Measurements from ENCODE around the gene NCLN. TPM values are rescaled to one million over a fixed set of nuclear protein-coding genes. Genes with fewer than 3 reads are reported as not detected.

Gene NCLN
- total RNA-seq, 1 donor from 2014 or later: 12.2 TPM

GRCh38 chr19:3224346-3225168, 38.8 kb downstream of the NCLN start, which contains the start of gene CELF5:
Gene CELF5 (plus strand): TSS chr19:3224661. CDS start chr19:3224740, 79 bp downstream.
- Histone ChIP-seq H3K9ac (no peak within 1 kb of the TSS), H3K4me3 (peak within 1 kb of the TSS; percentile 85), H3K27ac (no peak within 1 kb of the TSS), H2AFZ (replicated peaks) (no peak within 1 kb of the TSS), H3K9me3 (ENCODE audit: low read depth) (no peaks in the 10 kb centered on the region), H3K27me3 (peaks cover 4% of the 10 kb centered on the region), H3F3A (ENCODE audit: low read depth) (peaks cover 20% of the 10 kb centered on the region), H3K36me3 (no peaks in the 10 kb centered on the region), H3K4me1 (peaks cover 8% of the 10 kb centered on the region), H3K4me2 (peak within 1 kb of the TSS; percentile 84), H4K20me1 (ENCODE audit: low read depth) (peaks cover 40% of the 10 kb centered on the region), H3K79me2 (ENCODE audit: low read depth) (peaks cover 4% of the 10 kb centered on the region)
- Mint-ChIP-seq H3K27me3 (ENCODE audit: insufficient read depth, low read depth) (peaks cover 2% of the 10 kb centered on the region), H3K36me3 (peaks cover 2% of the 10 kb centered on the region), H3K4me1 (peaks cover 20% of the 10 kb centered on the region), H3K9me3 (no peaks in the 10 kb centered on the region), H3K27ac (no peak within 1 kb of the TSS), H3K4me3 (peak within 1 kb of the TSS; percentile 85)
- no peak for TF ChIP-seq EZH2 (IDR thresholded peaks at IDR 0.05)
- peak; percentile 60 for TF ChIP-seq CTCF (IDR thresholded peaks at IDR 0.05)
- TF ChIP-seq EZH2phosphoT487 (IDR thresholded peaks at IDR 0.05): no peak
- peak; percentile 91 for DNase-seq (ENCODE audit: low spot score)

GRCh38 chr19:3225169-3225485, 39.4 kb downstream of the NCLN start:
- H3K9me3 Mint-ChIP-seq: no peaks in the 10 kb centered on the region
- Histone ChIP-seq H3K79me2 (ENCODE audit: low read depth) (peaks cover 4% of the 10 kb centered on the region), H3K36me3 (no peaks in the 10 kb centered on the region), H3K27ac (no peak overlapping the region), H3K4me1 (peaks cover 8% of the 10 kb centered on the region), H2AFZ (replicated peaks) (no peak overlapping the region), H4K20me1 (ENCODE audit: low read depth) (peaks cover 45% of the 10 kb centered on the region), H3K9me3 (ENCODE audit: low read depth) (no peaks in the 10 kb centered on the region), H3F3A (ENCODE audit: low read depth) (peaks cover 20% of the 10 kb centered on the region), H3K9ac (no peak overlapping the region), H3K4me2 (peak overlapping the region; percentile 84), H3K4me3 (peak overlapping the region; percentile 85), H3K27me3 (peaks cover 4% of the 10 kb centered on the region)
- peaks cover 18% of the 10 kb centered on the region for H3K4me1 Mint-ChIP-seq
- TF ChIP-seq CTCF (IDR thresholded peaks at IDR 0.05) (no peak), EZH2phosphoT487 (IDR thresholded peaks at IDR 0.05) (no peak), EZH2 (IDR thresholded peaks at IDR 0.05) (no peak)
- H3K4me3 Mint-ChIP-seq: peak overlapping the region; percentile 71
- peaks cover 3% of the 10 kb centered on the region for H3K36me3 Mint-ChIP-seq
- no peak for DNase-seq (ENCODE audit: low spot score)
- no peak overlapping the region for H3K27ac Mint-ChIP-seq
- H3K27me3 Mint-ChIP-seq (ENCODE audit: insufficient read depth, low read depth): peaks cover 2% of the 10 kb centered on the region

- peak overlapping the region; percentile 81 for H3K4me3 Mint-ChIP-seq
- H3K9me3 Mint-ChIP-seq: no peaks in the 10 kb centered on the region
- Histone ChIP-seq H3K36me3 (no peaks in the 10 kb centered on the region), H3K9ac (no peak overlapping the region), H3K79me2 (ENCODE audit: low read depth) (peaks cover 4% of the 10 kb centered on the region), H3F3A (ENCODE audit: low read depth) (peaks cover 20% of the 10 kb centered on the region), H3K4me3 (peak overlapping the region; percentile 85), H3K4me1 (peaks cover 8% of the 10 kb centered on the region), H4K20me1 (ENCODE audit: low read depth) (peaks cover 51% of the 10 kb centered on the region), H2AFZ (replicated peaks) (no peak overlapping the region), H3K27ac (no peak overlapping the region), H3K27me3 (peaks cover 4% of the 10 kb centered on the region), H3K9me3 (ENCODE audit: low read depth) (no peaks in the 10 kb centered on the region), H3K4me2 (peak overlapping the region; percentile 84)
- peaks cover 2% of the 10 kb centered on the region for H3K27me3 Mint-ChIP-seq (ENCODE audit: insufficient read depth, low read depth)
- H3K27ac Mint-ChIP-seq: no peak overlapping the region
- peaks cover 3% of the 10 kb centered on the region for H3K36me3 Mint-ChIP-seq
- TF ChIP-seq EZH2phosphoT487 (IDR thresholded peaks at IDR 0.05): no peak
- peaks cover 18% of the 10 kb centered on the region for H3K4me1 Mint-ChIP-seq
- DNase-seq (ENCODE audit: low spot score): no peak
These were observed 40.0 kb downstream of the NCLN start for GRCh38 chr19:3225677-3226093.

Measured in neural progenitor cell (in vitro differentiated cells).